HG03066 (cell line): ENCODE measurements around the gene PGGHG.
"Not testable (repeated sequence)": the region's sequence is repeated elsewhere in the genome, so short reads cannot be mapped to it uniquely, and the experiment has no call there.

Experiments
- ATAC-seq: cut with Tn5 transposase; IDR thresholded peaks from one replicate; pipeline ENCODE4 v1.9.1; 2021; ENCODE audit warnings: low read depth; ENCODE audit not compliant: unreplicated experiment

PGGHG gene

GRCh38 chr11:311013-311748, 22.3 kb downstream of the PGGHG start:
- not testable (repeated sequence) for ATAC-seq

GRCh38 chr11:312092-312816, 23.3 kb downstream of the PGGHG start:
- ATAC-seq = no peak

GRCh38 chr11:313304-313786, 24.4 kb downstream of the PGGHG start:
- no peak for ATAC-seq

DNA sequence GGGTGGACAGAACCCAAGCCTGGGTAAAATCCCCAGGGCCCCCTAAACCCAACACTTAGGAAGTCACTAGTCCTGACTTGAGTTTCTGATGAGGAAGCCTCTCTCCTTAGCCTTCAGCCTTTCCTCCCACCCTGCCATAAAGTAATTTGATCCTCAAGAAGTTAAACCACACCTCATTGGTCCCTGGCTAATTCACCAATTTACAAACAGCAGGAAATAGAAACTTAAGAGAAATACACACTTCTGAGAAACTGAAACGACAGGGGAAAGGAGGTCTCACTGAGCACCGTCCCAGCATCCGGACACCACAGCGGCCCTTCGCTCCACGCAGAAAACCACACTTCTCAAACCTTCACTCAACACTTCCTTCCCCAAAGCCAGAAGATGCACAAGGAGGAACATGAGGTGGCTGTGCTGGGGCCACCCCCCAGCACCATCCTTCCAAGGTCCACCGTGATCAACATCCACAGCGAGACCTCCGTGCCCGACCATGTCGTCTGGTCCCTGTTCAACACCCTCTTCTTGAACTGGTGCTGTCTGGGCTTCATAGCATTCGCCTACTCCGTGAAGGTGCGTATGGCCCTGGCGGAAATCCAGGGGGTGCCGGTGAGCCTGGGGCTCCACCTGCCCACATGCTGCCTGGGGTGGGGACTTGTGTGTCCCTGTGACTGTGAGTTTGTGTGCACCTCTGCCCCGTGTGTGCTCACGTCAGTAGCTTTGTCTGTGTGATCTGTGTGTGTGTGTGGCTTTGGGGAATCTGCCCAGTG, 25.0 kb downstream of the PGGHG start, which contains the start of gene IFITM1:
Gene IFITM1, plus strand, starts transcription at position 254 of the 767 bp plus-strand sequence. Its CDS starts 131 bp downstream, at position 385.
- no peak for ATAC-seq

DNA sequence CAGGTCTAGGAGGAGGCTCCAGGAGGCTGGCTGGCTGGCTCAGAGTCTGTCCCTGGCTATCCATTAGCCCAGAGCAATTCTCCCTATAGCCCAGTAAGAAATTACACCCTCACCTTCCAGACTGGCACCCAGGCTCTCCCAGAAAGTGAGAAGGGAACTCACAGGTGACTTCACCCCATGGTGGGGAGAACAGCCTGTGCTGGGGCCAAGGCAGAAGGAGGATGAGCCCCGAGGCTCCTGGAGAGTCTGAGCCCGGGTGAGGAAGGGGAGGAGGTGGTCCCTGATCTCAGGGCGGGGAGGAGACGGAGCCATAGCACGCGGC, 25.6 kb downstream of the PGGHG start:
- ATAC-seq = not testable (repeated sequence)

- ATAC-seq = no peak
Observed at GRCh38 chr11:315051-315481, 26.1 kb downstream of the PGGHG start.

- ATAC-seq = no peak
Observed at GRCh38 chr11:315516-315994, 26.6 kb downstream of the PGGHG start.

DNA sequence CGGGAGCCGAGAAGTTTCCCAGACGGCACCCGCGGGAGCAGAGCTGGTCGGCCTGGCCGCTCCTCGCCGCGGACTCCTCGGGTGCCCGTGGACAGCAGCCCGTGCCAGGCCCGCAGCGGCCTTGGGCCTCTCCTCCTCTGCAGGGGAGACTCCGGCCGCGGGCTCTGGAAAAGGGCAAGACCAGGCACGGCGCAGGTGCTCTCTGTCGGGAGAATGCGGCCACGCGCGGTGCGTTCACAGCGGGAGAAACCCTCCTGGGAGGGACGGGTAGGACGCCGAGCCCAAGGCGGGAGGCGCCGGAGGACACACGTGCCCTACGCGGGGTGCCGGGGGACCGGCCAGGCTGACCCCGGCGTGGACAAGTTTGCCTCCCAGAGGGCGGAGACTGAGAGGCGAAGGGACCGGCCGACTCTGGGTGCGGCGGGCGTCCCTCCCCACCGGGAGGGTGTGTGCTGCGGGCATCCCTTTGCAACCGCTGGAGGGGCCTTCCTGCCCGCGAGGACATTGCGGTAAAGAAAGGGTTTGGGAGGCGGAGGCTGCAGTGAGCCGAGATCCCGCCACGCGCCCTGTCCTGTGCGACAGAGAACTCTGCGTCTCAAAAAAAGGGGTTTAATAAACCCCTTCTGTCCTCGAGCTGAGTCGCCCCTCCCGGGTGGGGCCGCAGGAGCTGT, 27.2 kb downstream of the PGGHG start:
- no peak for ATAC-seq

DNA sequence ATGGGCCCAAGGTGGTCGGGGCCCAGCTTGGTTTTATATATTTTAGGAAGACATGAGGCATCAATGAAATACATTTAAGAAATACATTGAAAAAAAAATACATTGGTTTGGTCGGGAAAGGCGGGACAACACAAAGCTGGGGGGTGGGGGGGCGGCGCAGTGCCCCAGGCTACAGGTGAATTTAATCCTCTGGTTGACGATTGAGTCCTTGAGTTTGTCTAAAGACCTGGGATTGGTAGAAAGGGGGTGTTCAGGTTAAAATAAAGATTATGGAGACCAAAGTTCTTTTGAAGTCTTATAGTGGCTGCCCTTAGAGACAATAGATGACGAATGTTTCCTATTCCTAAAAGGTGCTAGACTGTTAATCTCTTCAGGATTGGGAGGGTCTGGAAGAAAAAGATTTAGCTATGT, 28.0 kb downstream of the PGGHG start:
- ATAC-seq = no peak

DNA sequence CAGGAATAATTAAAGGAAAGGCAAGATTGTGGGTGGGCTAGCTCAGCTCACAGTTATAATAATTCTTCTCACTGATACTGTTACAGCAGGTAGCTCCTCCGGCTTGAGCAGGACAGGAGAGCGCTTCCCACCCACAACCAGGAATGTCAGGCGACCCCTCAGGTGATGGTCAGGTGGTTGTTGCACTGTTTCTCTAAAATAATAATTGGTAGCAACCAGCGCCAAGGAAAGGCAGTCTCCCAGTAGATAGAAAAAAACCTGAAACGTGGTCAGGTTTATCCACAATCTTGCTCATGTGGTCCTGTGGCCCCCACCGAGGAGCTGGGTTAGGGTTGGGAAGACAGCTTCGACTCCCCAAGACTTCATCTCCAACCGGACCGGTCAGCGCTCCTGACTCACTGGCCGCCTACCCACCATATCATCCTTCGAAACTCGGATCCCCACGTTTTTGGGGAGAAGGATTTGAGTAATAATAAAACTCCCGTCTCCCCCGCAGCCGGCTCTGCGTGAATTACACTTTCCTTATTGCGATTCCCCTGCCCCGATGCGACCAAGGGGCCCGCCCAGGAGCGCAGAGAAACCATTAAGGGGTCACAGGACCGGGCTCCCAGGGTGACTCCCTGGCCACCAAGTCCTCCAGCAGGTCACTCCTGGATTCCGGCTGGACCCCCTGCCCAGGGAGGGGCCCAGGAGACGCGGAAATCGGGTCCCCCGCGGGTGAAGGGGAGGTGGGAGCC, 28.9 kb downstream of the PGGHG start:
- not testable (repeated sequence) for ATAC-seq

GRCh38 chr11:318405-319120, 29.6 kb downstream of the PGGHG start:
- ATAC-seq = not testable (repeated sequence)

DNA sequence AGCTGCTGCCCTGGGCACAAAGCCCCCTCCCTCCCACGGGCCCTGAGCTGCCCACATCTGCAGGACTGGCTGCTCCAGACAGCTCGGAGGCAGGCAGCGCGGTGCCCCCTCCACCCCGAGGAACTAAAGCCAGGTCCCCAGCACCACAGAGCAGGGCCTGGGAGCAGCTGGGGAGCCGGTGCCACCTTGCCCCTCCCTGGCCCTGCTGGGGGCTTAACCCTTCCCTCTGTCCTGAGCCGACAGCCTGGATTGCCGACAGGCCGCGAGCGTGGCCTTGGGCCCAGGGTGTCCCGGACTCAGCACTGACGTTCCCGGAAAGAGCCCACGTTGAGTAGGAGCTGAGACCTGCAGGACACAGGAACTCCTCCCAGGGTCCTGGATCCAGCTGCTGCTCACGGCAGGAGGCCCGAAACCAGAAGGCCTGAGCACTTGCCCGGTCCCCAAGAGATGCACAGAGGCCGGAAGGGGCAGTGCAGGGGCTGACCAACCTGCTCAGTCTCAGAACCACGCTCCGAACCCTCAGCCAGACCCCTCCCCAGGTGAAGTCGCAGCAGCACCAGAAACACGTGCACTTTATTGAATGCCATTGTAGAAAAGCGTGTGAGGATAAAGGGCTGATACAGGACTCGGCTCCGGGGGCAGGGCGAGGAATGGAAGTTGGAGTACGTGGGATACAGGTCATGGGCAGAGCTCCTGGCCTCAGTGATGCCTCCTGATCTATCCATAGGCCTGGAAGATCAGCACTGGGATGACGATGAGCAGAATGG, 30.4 kb downstream of the PGGHG start:
- not testable (repeated sequence) for ATAC-seq

- not testable (repeated sequence) for ATAC-seq
Observed at GRCh38 chr11:319888-320273, 31.0 kb downstream of the PGGHG start.

DNA sequence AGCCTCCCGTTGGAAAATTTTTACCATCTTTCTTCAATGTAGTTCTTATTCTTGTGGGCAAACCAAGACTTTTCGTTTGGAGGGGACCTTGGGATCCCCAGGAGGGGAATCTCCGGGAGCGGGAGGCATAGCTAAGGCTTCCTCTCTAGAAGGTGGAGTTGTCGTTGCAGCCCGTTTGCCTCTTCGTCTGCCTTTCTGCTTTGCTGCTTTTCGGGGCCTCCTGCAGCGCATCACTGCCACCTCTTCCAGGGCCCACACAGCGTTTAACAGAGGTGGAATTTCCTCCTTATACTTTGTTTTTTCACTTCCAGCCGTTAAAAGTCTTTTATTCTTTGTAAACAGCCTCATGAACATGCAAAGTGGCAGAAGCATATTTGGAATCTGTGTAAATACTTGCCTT, 35.2 kb downstream of the PGGHG start:
- ATAC-seq = no peak

DNA sequence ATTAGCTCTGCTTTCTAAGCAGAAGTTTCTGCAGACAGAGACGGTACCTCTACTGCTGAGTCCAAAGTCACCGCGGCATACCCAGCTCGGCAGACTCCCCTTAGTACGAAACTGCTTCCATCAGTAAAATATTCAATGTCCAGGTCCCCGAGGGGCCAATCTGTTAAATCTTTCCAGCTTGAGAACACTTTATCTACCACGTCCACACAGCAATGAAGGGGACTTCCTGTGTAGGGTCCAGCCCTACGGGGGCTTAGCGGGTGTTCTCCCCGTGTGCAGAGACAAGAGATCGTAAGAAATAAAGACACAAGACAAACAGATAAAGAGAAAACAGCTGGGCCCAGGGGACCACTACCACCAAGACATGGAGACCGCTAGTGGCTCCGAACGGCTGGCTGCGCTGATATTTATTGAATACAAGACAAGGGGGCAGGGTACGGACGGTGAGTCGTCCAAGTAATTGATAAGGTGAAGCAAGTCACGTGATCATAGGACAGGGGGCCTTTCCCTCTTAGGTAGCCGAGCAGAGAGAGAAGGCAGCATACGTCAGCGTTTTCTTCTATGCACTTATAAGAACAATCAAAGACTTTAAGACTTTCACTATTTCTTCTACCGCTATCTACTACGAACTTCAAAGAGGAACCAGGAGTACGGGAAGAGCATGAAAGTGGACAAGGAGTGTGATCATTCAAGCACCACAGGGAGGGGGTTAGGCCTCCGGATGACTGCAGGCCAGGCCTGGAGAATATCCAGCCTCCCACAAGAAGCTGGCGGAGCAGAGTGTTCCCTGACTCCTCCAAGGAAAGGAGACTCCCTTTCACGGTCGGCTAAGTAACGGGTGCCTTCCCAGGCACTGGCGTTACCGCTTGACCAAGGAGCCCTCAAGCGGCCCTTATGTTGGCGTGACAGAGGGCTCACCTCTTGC, 35.9 kb downstream of the PGGHG start:
- ATAC-seq = not testable (repeated sequence)

- no peak for ATAC-seq
Observed at GRCh38 chr11:325796-326591, 37.1 kb downstream of the PGGHG start.

DNA sequence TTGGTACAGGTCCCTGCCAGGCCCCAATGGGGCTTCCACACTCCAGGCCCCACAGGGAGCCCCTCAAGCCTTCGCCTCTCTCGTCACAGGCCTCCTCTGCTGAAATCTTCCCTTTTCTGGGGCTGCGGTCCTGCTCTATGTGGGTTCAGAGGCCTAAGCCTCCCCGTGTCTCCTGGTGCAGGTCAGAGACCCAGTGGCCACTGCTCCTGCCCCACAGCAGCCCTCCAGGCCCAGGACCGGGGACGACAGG, 37.6 kb downstream of the PGGHG start:
- no peak for ATAC-seq
